Left lung (tissue), 10 donors: ENCODE measurements around the gene STK31. TPM values are rescaled to one million over a fixed set of nuclear protein-coding genes. Genes with fewer than 3 reads are reported as not detected.

Source experiments
- ATAC-seq: fragments of 200-7000 bp; cut with Tn5 transposase; one replicate; pipeline ENCODE4 v1.9.1; 2020; ENCODE audit warnings: moderate library complexity
- DNase-seq, 4 donors: peaks; one replicate each; pipeline ENCODE4 v3.0.0-alpha.2; 2013 to 2020
- H3K27ac ChIP-seq, 2 donors: fragments of 200-600 bp; sonication (generic) in 1 of 2; one replicate each; pipeline versions ENCODE4 v1.5.0 to v1.8.0; 2020 to 2021
- H3K27me3 ChIP-seq, 2 donors: fragments of 200-600 bp; sonication (generic) in 1 of 2; one replicate each; pipeline versions ENCODE4 v1.5.0 to v1.8.0; 2020 to 2021
- H3K36me3 ChIP-seq, 2 donors: fragments of 200-600 bp; sonication (generic) in 1 of 2; one replicate each; pipeline versions ENCODE4 v1.5.0 to v1.8.0; 2020 to 2021
- H3K4me1 ChIP-seq, 2 donors: fragments of 200-600 bp; one replicate each; pipeline ENCODE4 v1.8.0; 2021
- H3K4me3 ChIP-seq, 2 donors: fragments of 200-600 bp; sonication (generic) in 1 of 2; one replicate each; pipeline versions ENCODE4 v1.5.0 to v1.8.0; 2020 to 2021; ENCODE audit warnings: mild to moderate bottlenecking in 1 of 2
- H3K9me3 ChIP-seq, 2 donors: fragments of 200-600 bp; sonication (generic) in 1 of 2; one replicate each; pipeline versions ENCODE4 v1.5.0 to v1.8.0; 2020 to 2021
- intact Hi-C, 2 donors: fragments of 100-400 bp; cut with DNase I; formaldehyde crosslinking; loops; one replicate each; pipeline versions ENCODE4 v1.11.2 to v1.14.2; 2022
- polyA plus RNA-seq, 6 donors: library from polyadenylated mRNA; unstranded; fragments of 120-200 nt; gene quantifications; one replicate each; pipeline ENCODE4 v1.2.1, GENCODE V29; 2013; ENCODE audit not compliant: insufficient read length in 6 of 6
- total RNA-seq, 2 donors: library from RNA; stranded (reverse); fragmentation: NEBNext Ultra II Directional; extraction: Animal tissue kit (Norgen Biotek cat#: 25700); gene quantifications; one replicate each; pipeline ENCODE4 v1.2.1, GENCODE V29; 2021
- TF ChIP-seq, protein P1 (sequence below), 2 donors: fragments of 200-600 bp; sonication (generic) in 1 of 2; IDR thresholded peaks; one replicate each; pipeline versions ENCODE4 v1.5.0 to v1.8.0; 2021; ENCODE audit warnings: antibody characterized with exemption in 2 of 2
- donor health status: DM: no; HTN: yes; CAD: no.
- donor health status: DM: no; HTN: no; CAD: no.

Gene STK31
- total and polyA plus RNA-seq, 8 donors: 0.90 to 1.6 (median 1.3) TPM

DNA sequence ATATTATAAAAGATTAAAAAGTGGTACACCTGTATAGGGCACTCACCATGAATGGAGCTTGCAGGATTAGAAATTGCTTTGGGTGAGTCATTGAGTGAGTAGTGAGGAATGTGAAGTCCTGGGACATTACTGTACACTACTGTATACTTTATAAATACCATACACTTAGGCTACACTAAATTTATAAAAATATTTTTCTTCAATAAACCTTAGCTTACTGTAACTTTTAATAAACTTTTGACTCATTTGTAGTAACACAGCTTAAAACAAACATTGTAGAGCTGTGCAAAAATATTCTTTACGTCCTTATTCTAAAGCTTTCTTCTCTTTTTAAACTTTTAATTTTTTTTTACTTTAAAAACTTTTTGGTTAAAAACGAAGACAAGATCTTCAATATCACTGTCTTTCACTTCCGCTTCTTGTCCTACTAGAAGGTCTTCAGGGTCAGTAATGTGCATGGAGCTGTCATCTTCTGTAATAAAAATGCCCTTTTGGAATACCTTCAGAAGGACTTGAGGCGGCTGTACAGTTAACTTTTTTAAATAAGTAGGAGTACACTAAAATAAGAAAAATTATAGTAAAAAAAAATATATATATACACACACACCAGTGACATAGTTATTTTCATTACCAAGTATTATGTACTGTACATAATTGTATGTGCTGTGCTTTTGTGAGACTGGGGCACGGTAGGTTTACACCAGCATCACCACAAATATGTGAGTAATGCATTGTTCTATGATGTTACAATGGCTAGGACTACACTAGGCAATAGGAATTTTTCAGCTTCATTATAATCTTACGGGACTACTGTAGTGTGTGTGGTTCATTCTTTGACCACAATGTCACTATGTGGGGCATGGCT lies 3.5 kb downstream of the STK31 start:
- no peak overlapping the region for H3K27ac ChIP-seq
- intact Hi-C loops: loop anchor here in 1 of 2 donors (5.0 to 10.0 kb wide), 2 partner anchors 141 to 169 kb away; no protein-coding TSS in a partner anchor

DNA sequence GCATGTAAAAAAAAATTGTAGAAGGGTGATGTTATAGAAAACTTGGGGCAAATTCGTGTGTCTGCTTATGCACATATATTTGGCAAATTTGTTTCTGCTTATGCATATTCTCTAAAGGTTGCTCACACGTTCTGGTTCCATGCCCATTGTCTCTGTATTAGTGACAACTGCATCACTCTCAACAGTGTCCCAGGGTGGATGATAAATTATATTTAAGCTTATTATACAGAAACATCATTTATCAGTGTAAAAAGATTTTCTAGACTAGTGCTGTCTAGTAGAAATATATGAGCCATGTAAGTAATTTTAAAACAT lies 4.1 kb downstream of the STK31 start:
- H3K4me3 ChIP-seq: no peak overlapping the region
- H3K9me3 ChIP-seq: no peaks in the 10 kb centered on the region
- TF ChIP-seq, protein P1, sequence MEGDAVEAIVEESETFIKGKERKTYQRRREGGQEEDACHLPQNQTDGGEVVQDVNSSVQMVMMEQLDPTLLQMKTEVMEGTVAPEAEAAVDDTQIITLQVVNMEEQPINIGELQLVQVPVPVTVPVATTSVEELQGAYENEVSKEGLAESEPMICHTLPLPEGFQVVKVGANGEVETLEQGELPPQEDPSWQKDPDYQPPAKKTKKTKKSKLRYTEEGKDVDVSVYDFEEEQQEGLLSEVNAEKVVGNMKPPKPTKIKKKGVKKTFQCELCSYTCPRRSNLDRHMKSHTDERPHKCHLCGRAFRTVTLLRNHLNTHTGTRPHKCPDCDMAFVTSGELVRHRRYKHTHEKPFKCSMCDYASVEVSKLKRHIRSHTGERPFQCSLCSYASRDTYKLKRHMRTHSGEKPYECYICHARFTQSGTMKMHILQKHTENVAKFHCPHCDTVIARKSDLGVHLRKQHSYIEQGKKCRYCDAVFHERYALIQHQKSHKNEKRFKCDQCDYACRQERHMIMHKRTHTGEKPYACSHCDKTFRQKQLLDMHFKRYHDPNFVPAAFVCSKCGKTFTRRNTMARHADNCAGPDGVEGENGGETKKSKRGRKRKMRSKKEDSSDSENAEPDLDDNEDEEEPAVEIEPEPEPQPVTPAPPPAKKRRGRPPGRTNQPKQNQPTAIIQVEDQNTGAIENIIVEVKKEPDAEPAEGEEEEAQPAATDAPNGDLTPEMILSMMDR (IDR thresholded peaks at IDR 0.05): no peak
- H3K4me1 ChIP-seq: no peaks in the 10 kb centered on the region
- H3K36me3 ChIP-seq: no peaks in the 10 kb centered on the region
- no peak for ATAC-seq
- intact Hi-C loops: loop anchor here in 1 of 2 donors (5.0 to 10.0 kb wide), 2 partner anchors 142 to 169 kb away; no protein-coding TSS in a partner anchor
- H3K27ac ChIP-seq: no peak overlapping the region
- no peak for DNase-seq
- no peaks in the 10 kb centered on the region for H3K27me3 ChIP-seq

More for the DNA sequence above, 3.5 kb downstream of the STK31 start:
- TF ChIP-seq, protein P1 (IDR thresholded peaks at IDR 0.05): no peak
- DNase-seq: no peak
- Histone ChIP-seq H3K4me1 (no peaks in the 10 kb centered on the region), H3K4me3 (no peak overlapping the region), H3K9me3 (no peaks in the 10 kb centered on the region), H3K36me3 (no peaks in the 10 kb centered on the region), H3K27me3 (no peaks in the 10 kb centered on the region)
- peak; percentile 74 for ATAC-seq

DNA sequence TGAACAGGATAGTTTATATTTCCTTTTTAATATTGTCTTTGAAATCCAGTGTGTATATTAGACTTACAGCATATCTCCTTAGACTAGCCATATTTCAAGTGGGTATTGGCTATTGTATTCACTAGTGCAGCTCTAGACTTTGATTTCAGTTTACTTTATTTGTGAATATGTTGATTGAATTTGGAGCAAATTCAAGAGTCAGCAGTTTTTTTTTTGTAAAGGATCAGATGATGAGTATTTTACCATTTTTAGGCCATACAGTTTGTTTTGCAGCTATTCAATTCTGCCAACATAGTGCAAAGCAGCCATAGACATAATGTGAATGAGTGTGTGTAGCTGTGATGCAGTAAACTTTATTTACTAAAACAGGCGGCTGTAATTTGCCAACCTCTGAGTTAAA lies 4.6 kb downstream of the STK31 start:
- intact Hi-C loops: loop anchor here in 1 of 2 donors (5.0 to 10.0 kb wide), 2 partner anchors 142 to 170 kb away; no protein-coding TSS in a partner anchor
- Histone ChIP-seq H3K4me3 (no peak overlapping the region), H3K4me1 (no peaks in the 10 kb centered on the region), H3K36me3 (no peaks in the 10 kb centered on the region), H3K27ac (no peak overlapping the region), H3K27me3 (no peaks in the 10 kb centered on the region), H3K9me3 (no peaks in the 10 kb centered on the region)
- ATAC-seq (no peak), DNase-seq (no peak)
- TF ChIP-seq, protein P1 (IDR thresholded peaks at IDR 0.05): no peak

DNA sequence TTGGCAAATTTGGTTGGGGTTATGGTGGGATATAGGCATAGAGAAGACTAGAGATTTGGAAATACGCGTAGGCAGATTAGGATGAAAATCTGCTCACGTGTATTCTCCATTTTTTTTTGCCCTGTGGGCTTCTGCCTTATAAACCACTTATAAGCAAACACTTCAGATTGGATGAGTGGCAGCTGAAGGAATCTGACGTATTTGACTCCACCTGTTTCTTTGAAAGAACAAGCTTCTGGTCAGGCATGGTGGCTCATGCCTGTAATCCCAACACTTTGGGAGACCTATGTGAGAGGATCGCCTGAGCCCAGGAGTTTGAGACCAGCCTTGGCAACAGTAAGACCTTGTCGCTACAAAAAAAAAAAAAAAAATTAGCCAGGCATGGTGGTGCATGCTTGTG lies 5.1 kb downstream of the STK31 start:
- Histone ChIP-seq H3K4me1 (no peaks in the 10 kb centered on the region), H3K27ac (no peak overlapping the region), H3K36me3 (no peaks in the 10 kb centered on the region), H3K9me3 (no peaks in the 10 kb centered on the region), H3K27me3 (no peaks in the 10 kb centered on the region), H3K4me3 (no peak overlapping the region)
- TF ChIP-seq, protein P1 (IDR thresholded peaks at IDR 0.05): no peak
- DNase-seq (peak in 1 of 4 donors; percentile 9), ATAC-seq (peak; percentile 72)
- intact Hi-C loops: loop anchor here in 1 of 2 donors (10.0 kb wide), 1 partner anchor 170 kb away; no protein-coding TSS in a partner anchor

DNA sequence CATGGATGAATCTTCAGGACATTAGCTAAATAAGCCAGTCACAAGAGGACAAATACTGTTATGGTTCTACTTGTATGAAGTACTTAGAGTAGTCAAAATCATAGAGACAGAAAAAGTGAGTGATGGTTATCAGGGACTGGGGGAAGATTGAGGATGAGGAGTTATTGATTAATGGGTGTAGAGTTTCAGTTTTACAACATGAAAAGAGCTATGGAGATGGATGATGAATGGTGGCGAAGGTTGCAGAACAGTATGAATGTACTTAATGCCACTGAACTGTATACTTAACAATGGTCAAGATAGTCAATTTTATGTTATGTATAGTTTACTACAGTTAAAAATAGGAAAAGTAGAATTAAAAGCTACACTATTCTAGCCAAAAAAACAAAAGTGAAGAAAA lies 7.8 kb downstream of the STK31 start:
- intact Hi-C loops: loop anchor here in 1 of 2 donors (10.0 kb wide), 1 partner anchor 173 kb away; no protein-coding TSS in a partner anchor
- DNase-seq (no peak), ATAC-seq (no peak)
- H3K9me3 ChIP-seq: no peaks in the 10 kb centered on the region
- H3K36me3 ChIP-seq: no peaks in the 10 kb centered on the region
- H3K4me1 ChIP-seq: no peaks in the 10 kb centered on the region
- H3K4me3 ChIP-seq: no peak overlapping the region
- no peaks in the 10 kb centered on the region for H3K27me3 ChIP-seq
- TF ChIP-seq, protein P1 (IDR thresholded peaks at IDR 0.05): no peak
- no peak overlapping the region for H3K27ac ChIP-seq
